Astrocyte (in vitro differentiated cells and primary cell): Measurements from ENCODE around the gene SIGLEC11. TPM values are rescaled to one million over a fixed set of nuclear protein-coding genes. Genes with fewer than 3 reads are reported as not detected.

Experiments used
- DNase-seq: peaks from one replicate; pipeline ENCODE4 v3.0.0-alpha.2; 2010; ENCODE audit warnings: low read depth
- FAIRE-seq: peaks from 2 replicates; lab custom pipeline; 2011; peaks lifted over from hg19 to GRCh38; lab: Jason Lieb, UNC
- H2AFZ ChIP-seq: 2 replicates; pipeline ENCODE4 v1.6.0; 2012; ENCODE audit warnings: low read depth, low read length, inconsistent platforms
- H3K27ac ChIP-seq: 2 replicates; pipeline ENCODE4 v1.5.1; 2011; ENCODE audit warnings: low read depth, low read length, inconsistent platforms
- H3K27me3 ChIP-seq: 2 replicates; pipeline ENCODE4 v1.6.0; 2011; ENCODE audit warnings: low read length, inconsistent platforms; ENCODE audit not compliant: insufficient read depth
- H3K36me3 ChIP-seq: 2 replicates; pipeline ENCODE4 v1.5.1; 2011; ENCODE audit warnings: low read length, inconsistent platforms; ENCODE audit not compliant: insufficient read depth
- H3K4me1 ChIP-seq: 2 replicates; pipeline ENCODE4 v1.5.1; 2011; ENCODE audit warnings: low read length, inconsistent platforms; ENCODE audit not compliant: insufficient read depth
- H3K4me2 ChIP-seq: 2 replicates; pipeline ENCODE4 v1.6.0; 2012; ENCODE audit warnings: low read length, inconsistent platforms
- H3K4me3 ChIP-seq: 2 replicates; pipeline ENCODE4 v1.5.1; 2011; ENCODE audit warnings: low read depth, mild to moderate bottlenecking, low read length, inconsistent platforms; ENCODE audit not compliant: insufficient read depth
- H3K79me2 ChIP-seq: 2 replicates; pipeline ENCODE4 v1.6.0; 2012; ENCODE audit warnings: mild to moderate bottlenecking, low read length, inconsistent platforms; ENCODE audit not compliant: insufficient read depth
- H3K9ac ChIP-seq: 2 replicates; pipeline ENCODE4 v1.6.0; 2012; ENCODE audit warnings: mild to moderate bottlenecking, low read length, inconsistent platforms
- H3K9me3 ChIP-seq: 2 replicates; pipeline ENCODE4 v1.5.1; 2012; ENCODE audit warnings: low read depth, mild to moderate bottlenecking, low read length, inconsistent platforms; ENCODE audit not compliant: insufficient read depth
- H4K20me1 ChIP-seq: 2 replicates; pipeline ENCODE4 v1.6.0; 2012; ENCODE audit warnings: low read length, inconsistent platforms; ENCODE audit not compliant: insufficient read depth
- H3K27ac Mint-ChIP-seq: one replicate; pipeline ENCODE4 v1.8.0; 2021; ENCODE audit warnings: mild to moderate bottlenecking, mixed read lengths; ENCODE audit not compliant: unreplicated experiment
- H3K27me3 Mint-ChIP-seq: one replicate; pipeline ENCODE4 v1.8.0; 2021; ENCODE audit warnings: low read depth, mixed read lengths; ENCODE audit not compliant: unreplicated experiment
- H3K36me3 Mint-ChIP-seq: one replicate; pipeline ENCODE4 v1.8.0; 2021; ENCODE audit warnings: low read depth, mixed read lengths; ENCODE audit not compliant: unreplicated experiment
- H3K4me1 Mint-ChIP-seq: one replicate; pipeline ENCODE4 v1.8.0; 2021; ENCODE audit warnings: low read depth, mixed read lengths; ENCODE audit not compliant: unreplicated experiment
- H3K4me3 Mint-ChIP-seq: one replicate; pipeline ENCODE4 v1.8.0; 2021; ENCODE audit warnings: mild to moderate bottlenecking, moderate library complexity, mixed read lengths; ENCODE audit not compliant: unreplicated experiment
- H3K9me3 Mint-ChIP-seq: one replicate; pipeline ENCODE4 v1.8.0; 2021; ENCODE audit warnings: mild to moderate bottlenecking, mixed read lengths; ENCODE audit not compliant: unreplicated experiment
- EZH2 ChIP-seq: IDR thresholded peaks from 2 replicates; pipeline ENCODE4 v1.6.1; 2012; ENCODE audit warnings: mild to moderate bottlenecking, low read length, inconsistent platforms; ENCODE audit not compliant: insufficient read depth
- total RNA-seq: library from RNA; stranded (reverse); gene quantifications from 2 replicates; pipeline ENCODE4 v1.2.1, GENCODE V29; 2021
- TF ChIP-seq, protein P1 (sequence below): IDR thresholded peaks from 2 replicates; pipeline ENCODE4 v1.5.1; 2011; ENCODE audit warnings: low read depth, mild to moderate bottlenecking, inconsistent platforms, low read length, moderate library complexity; ENCODE audit not compliant: insufficient read depth

Gene SIGLEC11
- total RNA-seq, 1 donor from 2014 or later = not detected

DNA sequence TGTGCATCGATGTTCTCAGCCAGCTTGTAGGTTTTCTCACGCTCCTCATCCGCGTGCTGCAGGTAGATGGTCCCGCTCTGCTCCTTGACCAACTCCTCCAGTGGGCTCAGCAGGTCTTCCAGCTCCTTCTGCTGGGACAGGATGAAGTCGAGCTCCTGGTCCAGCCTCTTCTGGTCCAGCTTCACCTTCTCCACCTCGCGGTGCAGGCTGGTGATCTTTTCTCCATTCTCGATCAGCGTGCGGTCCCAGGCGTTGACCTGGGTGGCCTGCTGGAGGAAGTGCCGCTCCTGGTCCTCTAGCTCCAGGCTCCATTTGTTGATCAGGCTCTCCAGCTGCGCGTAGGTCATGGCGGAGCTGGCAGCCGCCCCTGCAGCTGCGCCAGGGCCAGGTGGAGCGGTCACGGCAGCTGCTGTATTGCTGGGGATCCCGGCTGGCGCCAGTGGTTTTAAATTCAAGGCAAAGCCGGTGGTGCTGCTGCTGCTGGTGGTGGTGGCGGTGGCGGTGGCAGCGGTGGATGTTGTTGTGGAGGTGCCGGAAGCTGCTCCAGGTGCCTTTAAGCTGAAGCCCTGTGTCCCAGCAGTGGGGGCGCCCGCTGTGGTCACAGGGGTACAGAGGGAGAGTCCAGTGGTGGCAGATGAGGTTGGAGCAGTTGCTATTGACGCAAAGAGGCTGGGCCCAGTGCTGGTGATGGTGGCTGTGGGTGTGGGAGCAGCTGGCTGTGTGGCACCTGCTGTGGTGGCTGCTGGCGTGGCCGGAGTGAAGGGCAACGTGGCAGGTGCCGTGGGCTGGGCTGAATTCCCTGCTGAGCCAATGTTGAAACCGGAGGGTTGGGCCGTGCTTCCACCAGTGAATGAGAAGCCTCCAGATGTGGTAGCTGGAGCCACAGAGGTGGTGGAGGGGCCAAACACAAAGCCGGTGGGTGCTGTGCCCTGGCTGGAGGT, 52.2 kb downstream of the SIGLEC11 start:
- no peaks in the 10 kb centered on the region for H3K9me3 ChIP-seq
- H3K4me2 ChIP-seq = no peak overlapping the region
- H3K27me3 ChIP-seq = no peaks in the 10 kb centered on the region
- H2AFZ ChIP-seq = no peak overlapping the region
- Mint-ChIP-seq H3K4me3 (no peak overlapping the region), H3K9me3 (no peaks in the 10 kb centered on the region), H3K27me3 (no peaks in the 10 kb centered on the region), H3K4me1 (peaks cover 10% of the 10 kb centered on the region), H3K36me3 (peaks cover 20% of the 10 kb centered on the region), H3K27ac (no peak overlapping the region)
- FAIRE-seq = no peak
- peaks cover 34% of the 10 kb centered on the region for H3K79me2 ChIP-seq
- H3K4me1 ChIP-seq = no peaks in the 10 kb centered on the region
- TF ChIP-seq EZH2 = no peak
- TF ChIP-seq, protein P1, sequence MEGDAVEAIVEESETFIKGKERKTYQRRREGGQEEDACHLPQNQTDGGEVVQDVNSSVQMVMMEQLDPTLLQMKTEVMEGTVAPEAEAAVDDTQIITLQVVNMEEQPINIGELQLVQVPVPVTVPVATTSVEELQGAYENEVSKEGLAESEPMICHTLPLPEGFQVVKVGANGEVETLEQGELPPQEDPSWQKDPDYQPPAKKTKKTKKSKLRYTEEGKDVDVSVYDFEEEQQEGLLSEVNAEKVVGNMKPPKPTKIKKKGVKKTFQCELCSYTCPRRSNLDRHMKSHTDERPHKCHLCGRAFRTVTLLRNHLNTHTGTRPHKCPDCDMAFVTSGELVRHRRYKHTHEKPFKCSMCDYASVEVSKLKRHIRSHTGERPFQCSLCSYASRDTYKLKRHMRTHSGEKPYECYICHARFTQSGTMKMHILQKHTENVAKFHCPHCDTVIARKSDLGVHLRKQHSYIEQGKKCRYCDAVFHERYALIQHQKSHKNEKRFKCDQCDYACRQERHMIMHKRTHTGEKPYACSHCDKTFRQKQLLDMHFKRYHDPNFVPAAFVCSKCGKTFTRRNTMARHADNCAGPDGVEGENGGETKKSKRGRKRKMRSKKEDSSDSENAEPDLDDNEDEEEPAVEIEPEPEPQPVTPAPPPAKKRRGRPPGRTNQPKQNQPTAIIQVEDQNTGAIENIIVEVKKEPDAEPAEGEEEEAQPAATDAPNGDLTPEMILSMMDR = no peak
- DNase-seq = no peak
- H3K9ac ChIP-seq = no peak overlapping the region
- no peak overlapping the region for H3K27ac ChIP-seq
- peaks cover 58% of the 10 kb centered on the region for H4K20me1 ChIP-seq
- no peak overlapping the region for H3K4me3 ChIP-seq
- peaks cover 8% of the 10 kb centered on the region for H3K36me3 ChIP-seq

DNA sequence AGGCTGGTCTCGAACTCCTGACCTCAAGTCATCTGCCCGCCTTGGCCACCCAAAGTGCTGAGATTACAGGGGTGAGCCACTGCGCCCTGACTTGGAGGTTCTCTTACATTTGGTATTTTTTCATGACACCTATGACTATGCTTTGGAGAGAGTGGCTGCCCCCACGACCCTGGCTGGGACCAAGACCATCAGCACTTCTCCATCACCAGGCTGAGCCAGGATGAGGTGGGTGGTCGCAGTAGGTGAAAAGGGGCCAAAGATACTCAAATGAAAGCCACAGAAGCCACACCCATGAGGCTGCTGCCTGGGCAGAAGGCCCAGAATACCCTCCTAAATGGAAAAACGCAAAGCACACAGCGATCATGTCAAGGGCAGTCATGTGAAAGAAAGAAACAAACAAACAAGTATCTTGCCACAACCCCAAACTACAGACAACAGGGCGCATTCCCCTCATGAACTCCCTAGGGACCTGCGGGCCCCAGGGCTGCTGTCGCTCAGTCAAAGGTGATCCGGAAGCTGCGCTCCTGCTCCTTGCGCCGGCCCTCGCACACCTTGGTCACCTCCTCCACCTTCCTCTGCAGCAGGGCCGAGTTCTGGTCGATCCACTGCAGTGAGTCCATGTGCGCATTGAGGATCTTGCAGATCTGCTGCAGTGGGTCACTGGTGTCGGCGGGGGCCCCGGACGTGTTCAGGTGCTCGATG, 53.1 kb downstream of the SIGLEC11 start:
- peaks cover 8% of the 10 kb centered on the region for H3K36me3 ChIP-seq
- no peak overlapping the region for H3K9ac ChIP-seq
- TF ChIP-seq EZH2 = no peak
- TF ChIP-seq, protein P1 = no peak
- no peak overlapping the region for H3K27ac ChIP-seq
- H2AFZ ChIP-seq = no peak overlapping the region
- peaks cover 26% of the 10 kb centered on the region for H3K79me2 ChIP-seq
- no peak overlapping the region for H3K4me3 Mint-ChIP-seq
- H3K9me3 ChIP-seq = no peaks in the 10 kb centered on the region
- DNase-seq (no peak), FAIRE-seq (no peak)
- H3K4me1 Mint-ChIP-seq = peaks cover 10% of the 10 kb centered on the region
- H4K20me1 ChIP-seq = peaks cover 50% of the 10 kb centered on the region
- no peak overlapping the region for H3K4me2 ChIP-seq
- no peaks in the 10 kb centered on the region for H3K9me3 Mint-ChIP-seq
- H3K27me3 Mint-ChIP-seq = no peaks in the 10 kb centered on the region
- H3K36me3 Mint-ChIP-seq = peaks cover 17% of the 10 kb centered on the region
- H3K27ac Mint-ChIP-seq = no peak overlapping the region
- H3K27me3 ChIP-seq = no peaks in the 10 kb centered on the region
- H3K4me1 ChIP-seq = no peaks in the 10 kb centered on the region
- no peak overlapping the region for H3K4me3 ChIP-seq
